MM.1S (cell line): ENCODE measurements around the gene REXO4.
"Not testable (repeated sequence)": the region's sequence is repeated elsewhere in the genome, so short reads cannot be mapped to it uniquely, and the experiment has no call there.

Source experiments
- DNase-seq: peaks from one replicate; pipeline ENCODE4 v3.0.0-alpha.2; 2015
- H2AFZ ChIP-seq: fragments of 300-600 bp; sonication (generic); 2 replicates; pipeline ENCODE4 v1.6.0; 2016; ENCODE audit warnings: antibody characterized with exemption, low read length
- H3F3A ChIP-seq: fragments of 300-600 bp; sonication (generic); 2 replicates; pipeline ENCODE4 v1.6.1; 2016; ENCODE audit warnings: mild to moderate bottlenecking, antibody characterized with exemption, low read length, moderate library complexity, mixed read lengths; ENCODE audit not compliant: insufficient read depth
- H3K27ac ChIP-seq: fragments of 300-600 bp; sonication (generic); 2 replicates; pipeline ENCODE4 v1.5.1; 2016; ENCODE audit warnings: mild to moderate bottlenecking, low read length
- H3K27me3 ChIP-seq: fragments of 300-600 bp; sonication (generic); replicated peaks from 2 replicates; pipeline ENCODE4 v1.6.0; 2016; ENCODE audit warnings: low read length; ENCODE audit not compliant: insufficient read depth
- H3K36me3 ChIP-seq: fragments of 300-600 bp; sonication (generic); replicated peaks from 2 replicates; pipeline ENCODE4 v1.6.1; 2016; ENCODE audit warnings: mild to moderate bottlenecking, low read length, mixed read lengths; ENCODE audit not compliant: insufficient read depth
- H3K4me1 ChIP-seq: fragments of 300-600 bp; sonication (generic); 2 replicates; pipeline ENCODE4 v1.6.1; 2016; ENCODE audit warnings: low read length, mixed read lengths
- H3K4me2 ChIP-seq: fragments of 300-600 bp; sonication (generic); 2 replicates; pipeline ENCODE4 v1.6.0; 2016; ENCODE audit warnings: low read depth, low read length
- H3K4me3 ChIP-seq: fragments of 300-600 bp; sonication (generic); 2 replicates; pipeline ENCODE4 v1.5.1; 2016; ENCODE audit warnings: low read length, mixed read lengths
- H3K79me2 ChIP-seq: fragments of 300-600 bp; sonication (generic); 2 replicates; pipeline ENCODE4 v1.6.1; 2016; ENCODE audit warnings: mixed run types, low read length, mixed read lengths
- H3K9ac ChIP-seq: fragments of 300-600 bp; sonication (generic); 2 replicates; pipeline ENCODE4 v1.6.1; 2016; ENCODE audit warnings: low read length, mixed read lengths
- H3K9me2 ChIP-seq: fragments of 300-600 bp; sonication (generic); replicated peaks from 2 replicates; pipeline ENCODE4 v1.6.1; 2016; ENCODE audit warnings: mild to moderate bottlenecking, low read length, mixed read lengths; ENCODE audit not compliant: insufficient read depth
- H3K9me3 ChIP-seq: fragments of 300-600 bp; sonication (generic); replicated peaks from 2 replicates; pipeline ENCODE4 v1.6.1; 2016; ENCODE audit warnings: mild to moderate bottlenecking, low read length, mixed read lengths; ENCODE audit not compliant: insufficient read depth
- H4K20me1 ChIP-seq: fragments of 300-600 bp; sonication (generic); 2 replicates; pipeline ENCODE4 v1.6.1; 2016; ENCODE audit warnings: mild to moderate bottlenecking, low read length, moderate library complexity, mixed read lengths; ENCODE audit not compliant: insufficient read depth
- CTCF ChIP-seq: fragments of 300-600 bp; sonication (generic); IDR thresholded peaks from 2 replicates; pipeline ENCODE4 v1.5.1; 2016; ENCODE audit warnings: antibody characterized with exemption, low read length, mixed read lengths
- EZH2 ChIP-seq: fragments of 300-600 bp; sonication (generic); optimal IDR thresholded peaks from 2 replicates; pipeline ENCODE3; 2017; ENCODE audit warnings: low read depth, mild to moderate bottlenecking, antibody characterized with exemption, low read length, mixed read lengths
- EZH2phosphoT487 ChIP-seq: fragments of 300-600 bp; sonication (generic); IDR thresholded peaks from 2 replicates; pipeline ENCODE4 v1.6.1; 2018; ENCODE audit warnings: antibody characterized with exemption, low read length

REXO4 gene

GRCh38 chr9:133379153-133380086, 38.4 kb downstream of the REXO4 start:
- DNase-seq = no peak
- no peak overlapping the region for H3K9ac ChIP-seq
- no peak overlapping the region for H3K4me2 ChIP-seq

GRCh38 chr9:133378408-133378962, 39.3 kb downstream of the REXO4 start:
- no peak for DNase-seq
- Histone ChIP-seq H3K27me3 (peaks cover 29% of the 10 kb centered on the region), H2AFZ (no peak overlapping the region)

More at GRCh38 chr9:133379153-133380086, 38.4 kb downstream of the REXO4 start:
- H3K4me1 ChIP-seq = no peaks in the 10 kb centered on the region
- H3K79me2 ChIP-seq = peaks cover 13% of the 10 kb centered on the region
- peaks cover 29% of the 10 kb centered on the region for H3K27me3 ChIP-seq
- no peaks in the 10 kb centered on the region for H3K36me3 ChIP-seq
- H3K9me2 ChIP-seq = no peaks in the 10 kb centered on the region
- no peak overlapping the region for H3K27ac ChIP-seq
- H3F3A ChIP-seq = no peaks in the 10 kb centered on the region
- H2AFZ ChIP-seq = no peak overlapping the region
- H4K20me1 ChIP-seq = no peaks in the 10 kb centered on the region
- TF ChIP-seq EZH2phosphoT487 = no peak
- no peak for TF ChIP-seq EZH2
- no peak for TF ChIP-seq CTCF
- no peaks in the 10 kb centered on the region for H3K9me3 ChIP-seq
- H3K4me3 ChIP-seq = no peak overlapping the region

GRCh38 chr9:133377721-133378216, 40.0 kb downstream of the REXO4 start:
- H3K36me3 ChIP-seq = no peaks in the 10 kb centered on the region; the same call in 1 of the 2 replicates
- no peak overlapping the region for H2AFZ ChIP-seq
- H3K9ac ChIP-seq = no peak overlapping the region
- H3K9me3 ChIP-seq = no peaks in the 10 kb centered on the region
- no peak for TF ChIP-seq EZH2phosphoT487
- TF ChIP-seq CTCF = no peak
- TF ChIP-seq EZH2 = no peak
- no peaks in the 10 kb centered on the region for H3K4me1 ChIP-seq
- peaks cover 3% of the 10 kb centered on the region; the same call in 1 of the 2 replicates for H4K20me1 ChIP-seq
- DNase-seq = no peak
- peaks cover 29% of the 10 kb centered on the region for H3K79me2 ChIP-seq
- H3F3A ChIP-seq = no peaks in the 10 kb centered on the region
- no peak overlapping the region for H3K4me3 ChIP-seq
- no peak overlapping the region for H3K27ac ChIP-seq
- H3K4me2 ChIP-seq = no peak overlapping the region
- H3K9me2 ChIP-seq = no peaks in the 10 kb centered on the region
- peaks cover 29% of the 10 kb centered on the region for H3K27me3 ChIP-seq

More at GRCh38 chr9:133378408-133378962, 39.3 kb downstream of the REXO4 start:
- no peaks in the 10 kb centered on the region for H3K36me3 ChIP-seq
- no peaks in the 10 kb centered on the region for H3K4me1 ChIP-seq
- no peak overlapping the region for H3K4me2 ChIP-seq
- H3K27ac ChIP-seq = no peak overlapping the region
- H3K9ac ChIP-seq = no peak overlapping the region
- peaks cover 22% of the 10 kb centered on the region for H3K79me2 ChIP-seq
- H3F3A ChIP-seq = no peaks in the 10 kb centered on the region
- no peaks in the 10 kb centered on the region for H3K9me3 ChIP-seq
- H3K4me3 ChIP-seq = no peak overlapping the region
- no peak for TF ChIP-seq CTCF
- no peak for TF ChIP-seq EZH2phosphoT487
- TF ChIP-seq EZH2 = no peak
- no peaks in the 10 kb centered on the region for H4K20me1 ChIP-seq
- no peaks in the 10 kb centered on the region for H3K9me2 ChIP-seq

- H3K9ac ChIP-seq, DNase-seq, H3K4me1 ChIP-seq: not testable (repeated sequence)
Observed at GRCh38 chr9:133377280-133377679, 40.5 kb downstream of the REXO4 start.

More at GRCh38 chr9:133377280-133377679, 40.5 kb downstream of the REXO4 start:
- not testable (repeated sequence) for H3K36me3 ChIP-seq, H3K4me2 ChIP-seq, H3F3A ChIP-seq, H4K20me1 ChIP-seq, H3K9me3 ChIP-seq, H2AFZ ChIP-seq, H3K9me2 ChIP-seq, H3K4me3 ChIP-seq, H3K27ac ChIP-seq
- Histone ChIP-seq H3K27me3 (peaks cover 29% of the 10 kb centered on the region), H3K79me2 (peaks cover 34% of the 10 kb centered on the region)
